Sigmoid colon (tissue), 4 donors: Measurements from ENCODE around the gene KIAA1217.

Experiments
- CTCF ChIP-seq, 4 experiments: fragments of 450-650 bp in 3 of 4; fragments of 200-600 bp in 1 of 4; IDR thresholded peaks; one replicate each; pipeline ENCODE4 v1.5.1; 2016 to 2019; ENCODE audit warnings: antibody characterized with exemption in 4 of 4, mild to moderate bottlenecking in 3 of 4, moderate library complexity in 2 of 4
- POLR2A ChIP-seq, 2 donors: fragments of 450-650 bp; IDR thresholded peaks; one replicate each; pipeline ENCODE4 v1.6.1; 2016; ENCODE audit warnings: antibody characterized with exemption in 2 of 2, mild to moderate bottlenecking in 2 of 2, moderate library complexity in 2 of 2
- POLR2AphosphoS5 ChIP-seq, 4 donors: sonication (generic); formaldehyde crosslinking; IDR thresholded peaks; one replicate each; pipeline ENCODE4 v1.6.1; 2017; ENCODE audit warnings: antibody characterized with exemption in 4 of 4

DNA sequence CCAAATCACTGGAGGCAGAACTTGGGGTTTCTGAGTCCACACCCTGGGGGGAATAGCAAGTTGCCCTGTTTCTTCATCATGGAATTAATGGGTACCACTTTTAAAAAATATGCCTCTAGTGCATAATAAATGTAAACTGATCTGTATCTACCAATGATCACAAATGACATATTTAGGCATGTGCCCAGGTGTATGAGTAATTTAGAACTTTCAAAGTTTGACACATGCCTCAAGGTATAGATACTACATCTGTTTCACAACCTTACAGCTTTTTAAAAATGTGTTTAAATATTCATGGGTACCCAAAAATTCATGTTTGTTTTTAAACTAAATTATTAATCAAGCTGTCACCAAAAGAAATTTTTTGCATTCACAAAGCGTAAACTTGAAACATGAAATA, 226.0 kb downstream of the KIAA1217 start:
- TF ChIP-seq CTCF (IDR thresholded peaks at IDR 0.05) (no peak), POLR2AphosphoS5 (IDR thresholded peaks at IDR 0.05) (no peak), POLR2A (IDR thresholded peaks at IDR 0.05) (no peak)
